GM19438 (cell line): ENCODE results near the gene PSTPIP1.

Experiments
- ATAC-seq: cut with Tn5 transposase; IDR thresholded peaks from one replicate; pipeline ENCODE4 v1.9.1; 2021; ENCODE audit warnings: low read depth; ENCODE audit not compliant: unreplicated experiment

Gene PSTPIP1

DNA sequence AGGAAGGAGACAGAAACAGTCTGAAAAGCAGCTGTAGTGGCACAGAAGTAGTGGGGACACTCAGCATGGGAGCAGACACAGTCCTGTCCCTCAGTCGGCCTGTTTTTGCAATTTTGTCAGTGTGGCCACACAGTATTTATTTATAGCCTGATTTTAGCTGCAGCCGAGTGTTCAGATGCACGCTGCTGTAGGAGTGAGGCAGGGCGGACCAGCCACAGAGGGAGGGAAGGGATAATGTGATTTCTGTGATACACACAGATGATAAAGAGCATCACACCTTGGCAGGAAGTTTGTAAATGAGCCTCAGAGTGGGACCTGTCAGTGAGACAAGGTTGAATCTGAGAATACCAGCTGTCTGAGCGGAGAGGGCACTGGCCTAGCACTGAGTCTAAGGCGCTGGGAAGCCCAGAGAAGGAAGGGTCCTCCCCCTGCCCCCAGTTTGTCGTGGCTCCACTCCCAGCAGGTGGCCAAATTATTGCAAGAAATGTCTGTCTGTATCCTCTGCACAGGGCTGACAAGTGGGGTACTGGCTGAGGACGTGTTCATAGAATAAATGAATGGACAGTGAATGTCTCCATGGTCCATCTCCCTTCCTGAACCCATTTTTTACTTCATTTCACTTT, 3.8 kb downstream of the PSTPIP1 start:
- ATAC-seq = no peak

- ATAC-seq = no peak
Measured at GRCh38 chr15:76999996-77000395, 5.1 kb downstream of the PSTPIP1 start.

DNA sequence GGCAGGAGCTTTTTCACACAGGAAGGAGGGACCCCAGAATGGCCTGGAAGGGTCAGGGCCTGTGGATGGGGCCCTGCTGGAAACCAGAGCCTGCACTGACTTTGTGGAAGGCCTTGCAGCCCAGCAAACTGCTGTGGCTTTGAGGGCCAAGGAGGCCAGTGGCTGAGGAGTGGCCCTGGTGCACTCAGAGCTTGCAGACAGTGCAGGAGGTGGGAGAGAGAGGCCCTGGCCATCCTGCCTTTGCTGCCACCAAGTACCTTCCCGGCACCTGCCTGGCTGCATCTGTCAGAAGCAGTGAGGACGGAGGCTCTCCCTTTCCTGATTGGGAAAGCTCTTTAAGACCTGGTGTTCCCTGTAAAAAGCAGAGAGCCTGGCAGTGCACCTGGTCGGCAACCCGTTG, 6.4 kb downstream of the PSTPIP1 start:
- ATAC-seq = no peak

GRCh38 chr15:77001966-77002365, 7.0 kb downstream of the PSTPIP1 start:
- ATAC-seq = no peak

GRCh38 chr15:77002436-77002835, 7.5 kb downstream of the PSTPIP1 start:
- ATAC-seq = no peak

- peak; percentile 75 for ATAC-seq
Measured at GRCh38 chr15:77002954-77003912, 8.3 kb downstream of the PSTPIP1 start.

DNA sequence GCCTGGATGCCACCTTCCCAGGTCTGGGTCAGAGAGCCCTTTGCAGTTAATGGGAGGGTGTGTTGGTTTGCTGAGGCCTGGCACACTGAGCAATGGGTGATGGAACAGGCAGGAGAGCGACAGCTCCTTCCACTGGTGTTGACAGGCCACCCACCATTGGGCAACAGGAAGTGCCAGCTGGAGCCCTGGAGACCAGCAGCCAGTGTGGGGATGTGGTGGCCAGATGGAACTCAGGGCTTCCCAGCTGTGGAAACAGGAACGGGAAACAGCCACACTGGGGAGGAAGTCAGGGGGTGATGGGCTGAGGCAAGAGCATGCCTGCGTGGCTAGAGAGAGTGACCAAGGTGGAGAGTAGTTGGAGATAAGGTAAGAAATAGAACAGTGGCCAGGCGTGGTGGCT, 9.3 kb downstream of the PSTPIP1 start:
- ATAC-seq = no peak

DNA sequence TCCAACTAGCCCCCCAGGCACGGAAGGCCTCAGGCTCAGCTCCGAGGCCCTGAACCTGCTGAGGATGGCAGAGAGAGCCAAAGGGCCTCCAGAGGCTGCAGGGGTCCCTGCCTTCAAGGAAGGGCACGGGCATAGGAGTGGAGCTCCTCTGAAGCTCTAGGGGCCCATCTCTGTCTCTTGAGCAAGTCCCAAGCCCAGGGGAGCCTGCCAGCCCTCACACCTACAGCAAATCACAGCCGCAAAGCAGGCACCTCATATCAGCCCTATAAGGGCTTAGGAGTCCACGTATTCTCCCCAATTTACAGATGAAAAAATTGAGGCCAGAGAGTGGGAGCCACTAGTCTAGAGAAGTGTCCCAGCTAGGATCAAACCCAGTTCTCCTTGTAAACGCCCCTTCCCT, 14.2 kb downstream of the PSTPIP1 start:
- ATAC-seq = no peak

GRCh38 chr15:77009646-77010311, 14.9 kb downstream of the PSTPIP1 start:
- ATAC-seq = no peak

GRCh38 chr15:77010312-77010686, 15.4 kb downstream of the PSTPIP1 start:
- ATAC-seq = no peak

DNA sequence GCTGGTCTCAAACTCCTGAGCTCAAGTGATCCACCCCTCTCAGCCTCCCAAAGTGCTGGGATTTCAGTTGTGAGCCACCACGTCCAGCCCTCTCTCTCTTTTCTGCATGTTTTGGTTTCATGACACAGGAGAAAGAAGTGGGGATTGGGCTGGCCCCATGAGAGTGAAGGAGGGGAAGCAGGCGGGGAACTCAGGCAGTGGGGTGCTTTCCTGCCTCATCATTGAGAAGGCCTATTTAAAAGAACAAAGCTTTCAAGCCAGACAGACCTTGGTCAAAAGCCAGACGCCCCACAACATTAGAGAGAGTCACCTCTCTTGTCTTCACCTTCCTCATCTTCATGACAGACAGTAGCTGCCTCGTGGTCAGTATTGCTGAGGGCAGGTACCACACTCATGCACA, 15.9 kb downstream of the PSTPIP1 start:
- ATAC-seq = no peak

GRCh38 chr15:77012117-77012712, 17.3 kb downstream of the PSTPIP1 start:
- no peak for ATAC-seq

GRCh38 chr15:77012868-77013267, 17.9 kb downstream of the PSTPIP1 start:
- no peak for ATAC-seq

DNA sequence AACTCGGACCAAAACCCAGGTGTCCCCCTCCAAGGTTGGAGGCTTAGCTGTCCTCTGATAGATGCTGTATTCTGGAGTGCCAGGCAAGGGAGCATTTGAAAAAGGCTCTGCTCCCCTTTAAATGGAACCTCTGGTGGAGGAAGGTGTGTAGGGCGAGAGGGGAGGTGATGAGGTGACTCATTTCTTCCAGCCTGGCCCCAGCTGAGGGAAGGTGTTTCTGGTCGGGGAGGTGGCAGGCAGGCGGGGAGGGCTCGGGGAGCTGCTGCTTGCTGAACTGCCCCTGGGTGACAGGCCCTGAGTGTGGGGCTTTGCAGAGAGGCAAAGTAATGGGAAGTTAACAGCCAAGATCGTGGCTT, 18.8 kb downstream of the PSTPIP1 start:
- ATAC-seq = no peak

- ATAC-seq = no peak
Measured at GRCh38 chr15:77014132-77015081, 19.5 kb downstream of the PSTPIP1 start.

GRCh38 chr15:77015646-77016320, 20.9 kb downstream of the PSTPIP1 start:
- ATAC-seq = no peak

GRCh38 chr15:77016321-77016695, 21.4 kb downstream of the PSTPIP1 start:
- ATAC-seq = no peak

GRCh38 chr15:77017091-77017660, 22.2 kb downstream of the PSTPIP1 start:
- no peak for ATAC-seq
